DND-41 (cell line): Measurements from ENCODE around the gene CHCHD5.

Experiments used
- ATAC-seq: fragments of 200-7000 bp; cut with Tn5 transposase; 3 replicates; pipeline ENCODE4 v1.9.1; 2021; ENCODE audit warnings: low read depth; ENCODE audit not compliant: insufficient read depth
- DNase-seq: peaks from one replicate; pipeline ENCODE4 v3.0.0-alpha.2; 2020
- H2AFZ ChIP-seq: 2 replicates; pipeline ENCODE4 v1.6.0; 2012; ENCODE audit warnings: low read depth, low read length
- H3K27ac ChIP-seq: 2 replicates; pipeline ENCODE4 v1.5.1; 2012; ENCODE audit warnings: low read length, inconsistent platforms
- H3K27me3 ChIP-seq: fragments of 200-600 bp; sonication (generic); 2 replicates; pipeline ENCODE4 v1.6.0; 2012; ENCODE audit warnings: low read length, mild to moderate bottlenecking, inconsistent platforms; ENCODE audit not compliant: insufficient read depth, poor library complexity
- H3K36me3 ChIP-seq: 2 replicates; pipeline ENCODE4 v1.5.1; 2012; ENCODE audit warnings: low read length, inconsistent platforms; ENCODE audit not compliant: insufficient read depth
- H3K4me1 ChIP-seq: 2 replicates; pipeline ENCODE4 v1.5.1; 2012; ENCODE audit warnings: mild to moderate bottlenecking, low read length; ENCODE audit not compliant: insufficient read depth
- H3K4me2 ChIP-seq: 2 replicates; pipeline ENCODE4 v1.6.0; 2012; ENCODE audit warnings: mild to moderate bottlenecking, moderate library complexity, low read length, inconsistent platforms; ENCODE audit not compliant: insufficient read depth
- H3K4me3 ChIP-seq, 2 experiments: fragments of 200-600 bp in 1 of 2; shearing (Covaris generic) in 1 of 2; 2 replicates each; pipeline ENCODE4 v1.5.1; 2012 to 2016; ENCODE audit warnings: inconsistent platforms in 2 of 2, low read length in 2 of 2, mild to moderate bottlenecking in 2 of 2, low read depth in 1 of 2, moderate library complexity in 1 of 2
- H3K79me2 ChIP-seq: 2 replicates; pipeline ENCODE4 v1.6.0; 2012; ENCODE audit warnings: low read length, inconsistent platforms; ENCODE audit not compliant: insufficient read depth
- H3K9ac ChIP-seq: 2 replicates; pipeline ENCODE4 v1.6.0; 2012; ENCODE audit warnings: low read depth, mild to moderate bottlenecking, inconsistent platforms, low read length, moderate library complexity
- H3K9me3 ChIP-seq: 2 replicates; pipeline ENCODE4 v1.5.1; 2012; ENCODE audit warnings: low read length, moderate library complexity, mild to moderate bottlenecking, inconsistent platforms; ENCODE audit not compliant: insufficient read depth, severe bottlenecking
- H4K20me1 ChIP-seq: 2 replicates; pipeline ENCODE4 v1.6.0; 2012; ENCODE audit warnings: low read length; ENCODE audit not compliant: insufficient read depth
- CTCF ChIP-seq: IDR thresholded peaks from 2 replicates; pipeline ENCODE4 v1.5.1; 2012; ENCODE audit warnings: borderline replicate concordance, low read length, moderate library complexity, mild to moderate bottlenecking; ENCODE audit not compliant: poor library complexity, severe bottlenecking; ENCODE audit errors: extremely low read depth
- EZH2 ChIP-seq: IDR thresholded peaks from 3 replicates; pipeline ENCODE4 v1.6.1; 2012; ENCODE audit warnings: borderline replicate concordance, low read depth, mild to moderate bottlenecking, moderate library complexity, low read length, inconsistent platforms; ENCODE audit not compliant: severe bottlenecking

The CHCHD5 gene

DNA sequence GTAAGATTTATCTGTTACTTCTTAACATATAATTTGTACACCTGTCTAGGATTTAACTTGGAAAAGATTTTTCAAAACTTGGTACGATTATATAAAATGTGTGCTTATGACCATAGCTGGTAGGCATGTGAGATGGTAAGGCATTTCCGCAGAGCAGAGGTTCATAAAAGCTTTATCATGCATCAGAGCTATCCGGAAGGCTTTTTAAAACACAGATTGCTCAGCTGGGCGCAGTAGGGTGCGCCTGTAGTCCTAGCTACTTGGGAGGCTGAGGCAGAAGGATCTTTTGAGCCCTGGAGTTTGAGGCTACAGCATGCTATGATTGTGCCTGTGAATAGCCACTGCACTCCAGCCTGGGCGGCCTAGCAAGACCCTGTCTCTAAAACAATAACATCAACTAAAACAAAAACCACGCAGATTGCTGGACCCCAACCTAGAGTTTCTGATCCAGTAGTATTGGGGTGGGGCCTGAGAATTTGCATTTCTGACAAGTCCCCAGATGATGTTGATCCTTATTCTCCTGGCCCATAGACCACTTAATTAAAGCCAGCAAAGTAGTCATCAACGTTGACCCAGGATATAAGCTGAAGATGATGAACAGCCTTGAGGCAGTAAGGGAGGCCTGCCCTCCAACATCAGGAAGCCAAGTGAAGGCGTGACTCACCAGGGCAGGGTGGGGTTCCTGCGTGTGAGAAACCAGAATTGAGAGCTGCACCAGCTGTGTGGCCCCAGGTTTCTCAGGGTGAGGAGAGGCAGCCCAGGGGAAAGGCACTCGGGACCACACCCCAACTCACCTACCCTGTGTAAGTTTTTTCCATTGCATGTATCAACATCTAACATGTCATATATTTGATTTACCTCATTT lies 39.7 kb downstream of the CHCHD5 start:
- peak; percentile 32; the same call in 1 of the 3 replicates for ATAC-seq
- Histone ChIP-seq H3K9ac (no peak overlapping the region), H3K4me2 (no peak overlapping the region), H3K4me1 (peaks cover 13% of the 10 kb centered on the region), H3K36me3 (no peaks in the 10 kb centered on the region), H2AFZ (no peak overlapping the region), H3K4me3 (no peak overlapping the region), H3K9me3 (no peaks in the 10 kb centered on the region), H3K79me2 (no peaks in the 10 kb centered on the region), H3K27me3 (no peaks in the 10 kb centered on the region), H3K27ac (no peak overlapping the region), H4K20me1 (no peaks in the 10 kb centered on the region)
- DNase-seq = peak; percentile 20
- TF ChIP-seq CTCF = no peak
- TF ChIP-seq EZH2 = no peak

DNA sequence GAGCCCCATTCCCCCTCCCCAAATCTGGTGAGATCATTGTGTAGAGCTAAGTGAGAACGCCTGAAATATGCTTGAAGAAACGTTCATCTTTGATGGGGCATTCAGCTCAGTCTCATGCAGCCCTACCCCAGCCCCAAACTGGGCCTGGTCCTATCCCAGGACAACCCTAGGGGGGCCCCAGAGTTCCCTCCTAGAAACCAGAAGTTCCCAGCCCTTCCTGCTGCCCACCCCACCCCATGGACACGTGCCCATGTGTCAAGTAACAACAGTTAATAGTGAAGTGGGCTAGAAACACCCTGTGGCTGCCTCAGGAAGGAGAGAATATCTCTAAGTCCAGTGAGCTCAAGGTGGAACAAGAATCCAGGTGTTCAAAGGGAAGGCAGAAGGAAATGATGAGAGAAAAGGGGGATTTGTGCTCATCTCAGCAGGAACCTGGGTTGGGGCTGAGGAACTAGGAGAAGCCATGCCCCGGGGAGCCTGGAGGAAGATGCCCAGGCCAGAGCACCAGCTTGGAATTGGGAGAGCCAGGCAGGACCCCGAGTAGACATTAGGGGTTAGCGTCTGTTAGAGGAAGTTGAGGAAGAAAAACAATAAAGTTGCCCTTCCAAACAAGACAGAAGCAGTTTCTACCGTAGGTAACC lies 41.2 kb downstream of the CHCHD5 start:
- no peak overlapping the region for H2AFZ ChIP-seq
- H3K9ac ChIP-seq = 0 out of 2 replicates have a peak overlapping the region, but pooled peaks have one; percentile 2
- no peak for DNase-seq
- H3K36me3 ChIP-seq = no peaks in the 10 kb centered on the region
- H3K4me1 ChIP-seq = peaks cover 24% of the 10 kb centered on the region
- H3K9me3 ChIP-seq = no peaks in the 10 kb centered on the region
- no peak overlapping the region for H3K4me2 ChIP-seq
- TF ChIP-seq EZH2 (no peak), CTCF (no peak)
- no peaks in the 10 kb centered on the region for H4K20me1 ChIP-seq
- H3K79me2 ChIP-seq = no peaks in the 10 kb centered on the region
- no peak overlapping the region for H3K27ac ChIP-seq
- no peak for ATAC-seq
- H3K4me3 ChIP-seq = no peak overlapping the region
- H3K27me3 ChIP-seq = no peaks in the 10 kb centered on the region

DNA sequence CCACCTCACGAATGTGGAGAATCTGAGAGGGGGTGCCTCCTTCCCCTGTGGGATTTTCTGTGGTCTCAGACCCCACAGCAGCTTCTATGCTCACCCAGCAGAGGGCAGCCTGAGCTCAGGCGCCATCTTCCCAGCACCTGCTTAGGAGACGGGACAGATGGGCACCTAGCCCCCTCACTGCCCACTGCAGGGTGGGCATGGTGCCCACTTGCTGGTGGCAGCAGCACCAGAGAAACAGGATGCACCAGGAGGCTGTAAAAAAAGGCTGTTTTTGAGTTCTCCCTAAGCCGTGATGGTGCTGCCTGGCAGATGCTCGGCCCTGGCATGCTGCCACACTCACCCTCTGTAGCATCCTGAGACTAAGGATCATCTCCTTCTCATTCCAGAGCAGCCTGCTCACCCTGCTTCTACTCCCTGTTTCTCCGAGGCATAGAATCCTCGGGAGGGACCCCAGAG lies 42.2 kb downstream of the CHCHD5 start:
- no peak overlapping the region for H3K27ac ChIP-seq
- 0 out of 2 replicates have a peak overlapping the region, but pooled peaks have one; percentile 2 for H3K9ac ChIP-seq
- peak overlapping the region; percentile 45; the same call in 1 of the 2 replicates for H3K4me2 ChIP-seq

More for the DNA sequence above, 42.2 kb downstream of the CHCHD5 start:
- no peaks in the 10 kb centered on the region for H3K79me2 ChIP-seq
- no peak overlapping the region for H3K4me3 ChIP-seq
- peak; percentile 76 for DNase-seq
- TF ChIP-seq CTCF (peak; percentile 96), EZH2 (no peak)
- peak overlapping the region; percentile 36; the same call in 1 of the 2 replicates for H2AFZ ChIP-seq
- H3K27me3 ChIP-seq = no peaks in the 10 kb centered on the region
- no peaks in the 10 kb centered on the region for H3K36me3 ChIP-seq
- H3K4me1 ChIP-seq = peaks cover 34% of the 10 kb centered on the region
- no peaks in the 10 kb centered on the region for H4K20me1 ChIP-seq
- H3K9me3 ChIP-seq = no peaks in the 10 kb centered on the region
- ATAC-seq = peak; percentile 66
